HG02885 (cell line): ENCODE measurements around the gene AP3B1.
A peak's percentile ranks its signal among the peaks of the same experiment; 100 is the strongest.

Source experiments
- ATAC-seq: cut with Tn5 transposase; IDR thresholded peaks from one replicate; pipeline ENCODE4 v1.9.1; 2021; ENCODE audit warnings: mild to moderate bottlenecking; ENCODE audit not compliant: unreplicated experiment, poor library complexity

The AP3B1 gene

DNA sequence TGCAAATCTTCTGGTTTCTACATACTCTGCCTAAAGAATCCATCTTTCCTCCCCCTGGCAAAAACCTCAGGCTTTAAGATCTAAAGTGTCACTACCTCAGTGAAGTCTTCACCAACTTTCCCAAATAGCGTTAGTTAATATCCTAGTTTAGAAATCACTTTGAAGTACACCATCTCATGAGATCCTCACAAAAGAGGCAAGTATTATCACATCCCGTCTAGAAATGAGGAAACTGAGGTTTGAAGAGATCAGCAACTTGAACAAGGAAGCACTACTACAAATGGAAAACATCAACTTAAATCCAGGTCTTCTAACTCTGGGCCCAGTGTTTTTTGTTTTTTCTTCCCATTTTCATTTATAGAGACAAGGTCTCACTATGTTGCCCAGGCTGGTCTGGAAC is 4.6 kb downstream of the AP3B1 start:
- ATAC-seq: no peak

- no peak for ATAC-seq
Measured at GRCh38 chr5:78288246-78288645, 6.3 kb downstream of the AP3B1 start.

DNA sequence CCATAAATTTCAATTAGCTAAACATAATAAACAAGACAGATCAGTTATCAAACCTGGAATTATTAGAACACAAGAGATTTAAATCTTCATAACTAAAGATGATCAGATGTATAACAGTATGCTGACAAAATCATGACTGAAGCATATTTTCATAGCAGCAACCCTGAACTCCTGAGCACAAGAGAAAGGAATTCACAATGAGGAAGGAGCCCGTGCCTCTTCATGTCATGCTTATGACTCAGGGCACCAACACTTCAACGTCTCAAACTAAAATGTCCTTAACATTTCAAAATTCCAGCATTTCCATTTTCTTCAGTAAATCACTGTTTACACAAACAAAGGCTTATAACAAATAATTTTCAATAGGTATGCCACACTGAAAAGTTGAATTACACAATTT is 6.7 kb downstream of the AP3B1 start:
- no peak for ATAC-seq

DNA sequence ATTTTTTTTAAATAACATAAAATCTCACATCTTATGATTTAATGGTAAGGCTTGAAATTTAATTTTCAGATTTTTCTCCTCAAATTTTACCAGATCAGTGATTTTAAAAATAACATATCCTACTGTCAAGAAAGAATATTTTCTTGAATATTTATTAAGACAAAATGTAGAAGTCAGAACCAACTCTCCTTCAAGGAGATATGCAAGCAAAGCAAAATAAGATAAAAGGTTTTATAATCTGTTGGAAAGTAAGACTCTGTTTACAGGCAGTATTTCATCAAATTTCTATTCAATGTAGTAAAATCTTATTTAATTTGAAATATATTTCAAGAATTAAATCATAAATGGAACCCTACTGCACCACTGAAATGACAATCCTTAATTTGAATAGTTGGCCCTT is 7.3 kb downstream of the AP3B1 start:
- ATAC-seq: no peak

GRCh38 chr5:78286290-78286689 is 8.2 kb downstream of the AP3B1 start:
- no peak for ATAC-seq

DNA sequence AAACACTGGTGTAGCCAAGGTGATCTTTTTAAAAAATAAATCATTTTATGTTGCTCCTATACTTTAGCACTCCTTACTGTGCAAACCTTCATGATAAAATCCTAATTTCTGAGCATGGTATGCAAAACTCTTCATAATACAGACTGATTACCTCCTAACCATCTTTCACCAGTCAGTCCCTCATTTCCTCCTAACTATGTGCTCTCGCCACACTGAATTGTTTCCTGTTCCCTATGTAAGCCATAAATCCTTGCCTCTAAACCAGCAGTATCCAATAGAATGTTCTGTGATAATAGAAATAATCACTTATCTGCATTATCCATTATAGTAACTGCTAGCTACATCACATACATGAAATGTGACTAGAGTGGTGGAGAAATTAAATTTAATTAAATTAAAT is 10.7 kb downstream of the AP3B1 start:
- no peak for ATAC-seq

- no peak for ATAC-seq
Measured at GRCh38 chr5:78283105-78283504, 11.4 kb downstream of the AP3B1 start.

GRCh38 chr5:78280261-78280660 is 14.2 kb downstream of the AP3B1 start:
- ATAC-seq: no peak

DNA sequence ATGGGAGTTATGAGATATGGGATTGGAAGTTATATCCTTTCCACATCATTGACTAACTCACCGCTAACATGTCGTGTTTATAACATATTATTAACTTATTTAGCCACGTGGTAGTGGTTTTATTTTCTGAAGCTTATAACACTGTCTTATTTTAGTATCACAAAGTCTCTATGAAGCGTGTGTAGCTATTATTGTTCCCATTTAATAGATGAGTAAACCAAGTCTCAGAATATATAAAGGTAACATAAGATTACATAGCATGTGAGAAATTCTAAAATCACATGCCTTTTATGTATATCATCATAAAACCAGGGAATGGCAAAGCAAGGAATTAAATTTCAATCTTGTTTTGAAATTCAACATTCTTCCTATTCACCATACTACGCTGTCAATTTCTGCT is 15.3 kb downstream of the AP3B1 start:
- ATAC-seq: no peak

DNA sequence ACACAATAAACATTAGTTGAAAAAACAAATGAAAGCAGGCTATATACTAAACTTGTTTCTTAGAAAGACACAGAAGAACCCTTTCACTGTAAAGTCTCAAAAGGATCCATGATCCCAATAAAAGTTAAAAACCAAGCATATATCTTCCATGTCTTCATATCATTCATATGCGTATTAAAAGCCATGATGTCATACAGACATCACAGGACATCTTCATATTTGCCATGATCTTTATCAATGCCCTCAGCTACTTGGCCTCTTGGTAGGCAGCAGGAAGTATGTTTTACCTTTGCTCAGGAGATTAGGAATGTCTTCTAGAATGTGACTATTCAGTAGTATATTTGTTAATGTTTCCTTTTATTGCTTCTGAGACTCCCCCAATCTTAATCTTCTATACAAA is 16.8 kb downstream of the AP3B1 start:
- ATAC-seq: no peak

GRCh38 chr5:78275998-78276543 is 18.4 kb downstream of the AP3B1 start:
- ATAC-seq: no peak

GRCh38 chr5:78274540-78275197 is 19.8 kb downstream of the AP3B1 start:
- no peak for ATAC-seq

GRCh38 chr5:78273436-78273835 is 21.1 kb downstream of the AP3B1 start:
- no peak for ATAC-seq

DNA sequence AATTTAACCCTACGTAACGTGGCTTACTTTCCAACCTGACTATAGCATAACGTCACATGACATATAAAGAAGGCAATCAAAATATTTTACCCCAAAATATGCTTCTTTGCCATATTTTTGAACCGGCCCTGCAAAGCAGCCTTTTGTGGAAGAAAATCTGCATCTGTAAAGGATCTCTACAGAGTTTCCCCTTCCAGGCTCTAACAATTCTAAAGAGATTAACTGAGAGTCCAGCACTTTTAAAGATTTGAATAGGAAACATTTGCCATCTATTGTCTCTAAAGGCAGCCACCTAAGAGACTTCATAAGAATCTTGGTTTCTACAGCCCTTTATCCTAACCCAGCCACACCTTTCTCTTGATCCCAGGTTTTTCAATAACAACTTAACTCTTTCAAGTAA is 22.7 kb downstream of the AP3B1 start:
- ATAC-seq: no peak

DNA sequence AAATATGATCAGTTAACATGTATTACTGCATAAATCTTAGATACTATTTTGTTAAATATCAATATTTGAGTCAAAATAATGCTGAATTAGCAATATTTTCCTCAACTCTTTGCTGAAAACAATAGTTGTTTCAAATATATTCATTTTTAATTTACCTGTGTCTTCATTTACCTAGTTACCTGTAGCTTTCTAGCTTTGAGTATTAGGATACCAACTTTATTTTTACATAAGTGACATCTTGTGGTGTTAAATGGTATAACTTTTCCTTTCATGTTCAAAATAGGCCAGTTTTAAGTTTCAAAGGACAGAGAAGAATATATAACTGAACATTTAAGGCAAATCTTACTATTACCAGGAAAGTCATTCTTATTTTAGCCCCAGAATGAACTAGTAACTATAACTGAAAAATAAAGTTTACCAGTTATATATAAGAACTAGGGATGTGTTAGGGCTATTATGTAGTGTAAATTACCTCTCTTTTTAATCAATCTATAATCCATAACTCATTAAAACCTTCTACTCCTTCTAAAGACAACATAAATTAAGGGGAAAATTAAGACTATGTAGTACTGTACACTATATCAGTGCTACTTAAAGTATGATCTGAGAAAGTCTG is 25.3 kb downstream of the AP3B1 start:
- ATAC-seq: peak; percentile 44

DNA sequence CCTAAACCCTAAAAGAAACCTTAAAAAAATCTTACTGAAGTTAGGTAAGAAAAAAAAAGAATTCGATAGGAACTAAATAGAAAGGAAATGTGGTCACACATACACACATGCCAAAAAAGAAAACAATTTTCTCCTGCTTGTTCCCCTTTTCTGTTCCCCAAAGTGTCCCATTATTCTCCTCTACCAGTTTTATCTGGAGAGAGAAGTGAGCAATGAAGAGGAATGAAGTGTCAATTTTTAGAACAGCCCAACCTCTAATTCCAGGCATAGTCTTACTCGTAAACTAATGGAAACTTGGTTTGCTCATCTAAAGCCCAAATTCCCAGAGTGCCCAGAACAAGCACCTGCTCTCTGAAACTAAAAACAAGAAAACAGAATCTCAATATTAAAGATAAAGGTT is 26.1 kb downstream of the AP3B1 start:
- no peak for ATAC-seq

DNA sequence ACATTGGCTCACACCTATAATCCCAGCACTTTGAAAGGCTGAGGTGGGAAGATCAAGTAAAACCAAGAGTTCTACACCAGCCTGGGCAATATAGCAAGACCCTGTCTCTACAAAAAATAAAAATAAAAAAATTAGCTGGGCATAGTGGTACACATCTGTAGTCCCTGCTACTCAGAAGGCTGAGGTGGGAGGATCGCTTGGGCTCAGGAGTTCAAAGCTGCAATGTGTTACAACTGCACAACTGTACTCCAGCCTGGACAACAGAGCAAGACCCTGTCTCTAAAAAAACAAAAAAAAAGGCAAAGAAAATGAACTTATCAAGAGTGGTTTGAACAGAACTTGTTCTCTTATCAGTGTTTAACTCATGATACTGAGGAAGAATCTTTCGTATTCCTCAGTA is 29.3 kb downstream of the AP3B1 start:
- no peak for ATAC-seq

DNA sequence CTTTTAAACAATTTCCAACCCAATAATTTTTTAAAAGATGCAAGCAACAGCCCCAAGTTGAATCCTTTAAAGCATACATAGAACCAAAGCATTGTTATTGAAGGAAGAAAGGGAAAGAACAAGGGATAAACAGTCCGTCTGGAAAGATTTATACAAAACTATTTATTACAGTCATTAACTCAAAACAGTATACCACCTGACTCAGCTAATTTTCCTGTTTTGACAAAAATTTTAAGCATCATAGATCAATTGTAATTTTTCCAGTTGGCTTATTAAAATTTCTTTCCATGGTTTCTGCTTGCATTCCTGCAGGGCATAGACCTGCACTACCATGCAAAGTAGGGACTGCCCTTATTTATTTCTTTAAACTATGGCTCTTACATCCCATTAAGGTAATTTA is 29.9 kb downstream of the AP3B1 start:
- ATAC-seq: no peak

DNA sequence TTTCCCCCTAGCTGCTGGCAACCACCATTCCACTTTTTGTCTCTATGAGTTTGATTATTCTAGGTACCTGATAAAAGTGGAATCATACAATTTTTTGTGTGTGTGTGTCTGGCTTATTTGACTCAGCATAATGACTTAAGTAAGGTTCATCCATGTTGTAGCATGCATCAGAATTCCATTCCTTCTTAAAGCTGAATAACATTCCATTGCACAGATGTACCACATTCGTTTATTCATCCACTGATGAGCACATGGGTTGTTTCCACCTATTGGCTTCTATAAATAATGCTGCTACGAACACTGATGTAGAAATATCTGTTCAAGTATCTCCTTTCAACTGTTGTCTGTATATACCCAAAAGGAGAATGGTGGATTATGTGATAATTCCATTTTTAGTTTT is 33.7 kb downstream of the AP3B1 start:
- no peak for ATAC-seq

- no peak for ATAC-seq
Measured at GRCh38 chr5:78253201-78253600, 41.3 kb downstream of the AP3B1 start.

GRCh38 chr5:78252715-78253114 is 41.8 kb downstream of the AP3B1 start:
- no peak for ATAC-seq

- no peak for ATAC-seq
Measured at GRCh38 chr5:78251663-78252284, 42.7 kb downstream of the AP3B1 start.
